HG03565 (cell line): ENCODE data around the gene SCYL1.

Source experiments
- ATAC-seq: cut with Tn5 transposase; IDR thresholded peaks from one replicate; pipeline ENCODE4 v1.9.1; 2021; ENCODE audit warnings: mild to moderate bottlenecking, moderate library complexity; ENCODE audit not compliant: unreplicated experiment

SCYL1 gene

GRCh38 chr11:65551572-65552387, 26.9 kb downstream of the SCYL1 start:
- no peak for ATAC-seq

GRCh38 chr11:65552388-65552951, 27.6 kb downstream of the SCYL1 start:
- ATAC-seq, result no peak

- ATAC-seq, result no peak
Measured at GRCh38 chr11:65553301-65554001, 28.6 kb downstream of the SCYL1 start.

- ATAC-seq, result no peak
Measured at GRCh38 chr11:65554057-65554818, 29.4 kb downstream of the SCYL1 start.

GRCh38 chr11:65554842-65555430, 30.1 kb downstream of the SCYL1 start:
- ATAC-seq, result no peak

GRCh38 chr11:65555693-65556231, 30.9 kb downstream of the SCYL1 start:
- ATAC-seq, result no peak

GRCh38 chr11:65556470-65557279, 31.8 kb downstream of the SCYL1 start:
- ATAC-seq, result no peak

- ATAC-seq, result no peak
Measured at GRCh38 chr11:65557280-65558001, 32.6 kb downstream of the SCYL1 start.

- ATAC-seq, result no peak
Measured at GRCh38 chr11:65558002-65558929, 33.4 kb downstream of the SCYL1 start, which contains the start of gene LTBP3. LTBP3 (minus strand) TSS chr11:65558359; CDS start chr11:65557959, 400 bp downstream.

- no peak for ATAC-seq
Measured at GRCh38 chr11:65558930-65559509, 34.1 kb downstream of the SCYL1 start.

- no peak for ATAC-seq
Measured at GRCh38 chr11:65559535-65559934, 34.7 kb downstream of the SCYL1 start.

- ATAC-seq, result no peak
Measured at GRCh38 chr11:65559951-65560537, 35.2 kb downstream of the SCYL1 start.

GRCh38 chr11:65560555-65561418, 35.9 kb downstream of the SCYL1 start:
- no peak for ATAC-seq

GRCh38 chr11:65562020-65562419, 37.1 kb downstream of the SCYL1 start:
- no peak for ATAC-seq

- ATAC-seq, result no peak
Measured at GRCh38 chr11:65562788-65563187, 37.9 kb downstream of the SCYL1 start.

- ATAC-seq, result no peak
Measured at GRCh38 chr11:65563601-65564000, 38.7 kb downstream of the SCYL1 start.
